Measurements from ENCODE around the gene ZNF605. TPM values are rescaled to one million over a fixed set of nuclear protein-coding genes. Genes with fewer than 3 reads are reported as not detected.
"Not testable (repeated sequence)": the region's sequence is repeated elsewhere in the genome, so short reads cannot be mapped to it uniquely, and the experiment has no call there.

The ZNF605 gene
- polyA plus RNA-seq, 1 donor: 13.5 TPM

DNA sequence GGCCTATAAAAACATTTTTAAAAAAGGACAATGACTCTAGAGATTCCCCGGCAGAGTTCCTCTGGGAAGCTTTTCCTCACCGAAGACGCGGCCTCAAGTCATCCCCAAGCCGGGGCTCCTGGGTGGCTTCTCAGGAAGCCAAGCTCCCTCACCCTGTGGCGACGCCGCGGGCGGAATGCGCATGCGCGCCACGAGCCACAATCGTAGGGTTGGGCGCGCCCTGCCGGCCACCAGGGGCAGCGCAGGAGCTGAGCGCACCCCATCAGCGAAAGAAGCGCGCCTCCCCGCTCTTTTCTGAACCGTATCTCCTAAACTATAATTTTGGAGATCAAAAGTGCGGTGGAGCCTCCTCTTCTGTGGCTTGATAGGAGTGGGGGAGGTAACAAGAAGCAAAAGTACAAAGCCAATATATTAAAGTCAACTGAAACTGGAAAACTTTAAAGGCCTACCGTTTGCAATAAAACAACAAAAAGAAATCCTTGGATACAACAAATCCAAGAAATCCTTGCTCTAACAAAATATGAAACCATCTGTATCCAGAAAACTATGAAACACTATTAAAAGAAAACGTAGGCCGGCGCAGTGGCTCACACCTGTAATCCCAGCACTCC, 51.3 kb downstream of the ZNF605 start:
- DNase-seq: peak; percentile 73

DNA sequence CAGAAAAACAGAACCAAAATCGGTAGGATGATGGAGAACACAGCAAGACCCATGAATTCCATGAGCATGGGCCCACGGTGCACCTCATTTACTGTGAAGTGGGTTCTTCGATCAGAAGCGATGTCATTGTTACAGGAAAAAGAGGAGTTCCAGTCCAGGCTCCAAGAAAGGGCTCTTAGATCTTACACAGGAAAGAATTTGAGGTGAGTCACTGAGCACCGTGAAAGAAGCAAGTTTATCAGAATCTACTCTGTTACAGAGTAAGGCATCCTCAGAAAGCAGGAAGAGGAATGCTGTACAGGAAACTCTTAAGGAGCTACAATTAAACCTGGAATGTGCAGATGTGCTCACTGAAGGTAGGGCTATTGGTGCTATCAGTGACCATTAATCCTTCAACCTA, 57.1 kb downstream of the ZNF605 start:
- DNase-seq: no peak

GRCh38 chr12:132888852-132889251, 67.3 kb downstream of the ZNF605 start:
- DNase-seq: no peak

DNA sequence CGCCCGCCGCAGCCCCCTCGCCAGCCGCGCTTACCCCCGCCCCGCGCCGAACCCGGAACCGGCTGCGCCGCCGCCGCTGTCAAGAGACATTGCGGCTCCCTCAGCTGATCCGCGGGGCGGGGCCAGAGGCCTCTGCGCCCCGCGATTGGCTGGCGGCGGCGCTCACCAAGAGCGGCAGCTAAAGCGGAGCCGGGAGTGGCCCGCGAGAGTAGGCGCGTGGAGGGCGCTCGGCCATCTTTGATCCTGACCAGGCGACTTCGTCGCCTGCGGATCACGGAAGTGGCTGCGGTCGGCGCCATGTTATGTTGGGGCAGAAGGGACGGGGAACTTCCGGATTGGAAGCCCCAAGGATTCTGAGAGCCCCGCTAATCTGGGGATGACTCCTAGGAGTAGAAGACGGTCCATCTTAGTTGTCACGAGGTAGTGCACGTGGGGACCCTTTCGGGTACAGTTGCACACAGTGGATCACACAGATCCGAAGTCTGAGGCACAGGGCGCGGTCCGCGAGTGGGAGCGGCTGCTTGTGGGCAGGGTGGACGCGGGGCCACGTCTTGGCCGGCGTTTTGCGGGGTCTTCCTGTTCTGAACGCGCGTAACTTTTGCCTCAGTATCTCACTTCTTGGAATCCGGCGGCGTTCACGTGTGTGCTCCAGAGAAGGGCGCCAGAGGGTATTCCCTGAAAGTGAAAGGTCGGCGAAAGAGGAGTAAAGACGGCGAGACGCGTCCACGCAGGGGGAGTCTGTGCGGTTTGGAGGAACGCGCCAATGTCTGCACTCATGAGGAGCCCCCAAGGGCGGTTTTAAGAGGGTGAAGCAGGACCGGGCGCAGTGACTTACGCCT, 68.4 kb downstream of the ZNF605 start, which contains the start of gene CHFR:
CHFR (minus strand) TSS at position 93 of the 839 bp plus-strand sequence. CDS start 277 bp downstream, outside the sequence.
- peak; percentile 99 for DNase-seq

DNA sequence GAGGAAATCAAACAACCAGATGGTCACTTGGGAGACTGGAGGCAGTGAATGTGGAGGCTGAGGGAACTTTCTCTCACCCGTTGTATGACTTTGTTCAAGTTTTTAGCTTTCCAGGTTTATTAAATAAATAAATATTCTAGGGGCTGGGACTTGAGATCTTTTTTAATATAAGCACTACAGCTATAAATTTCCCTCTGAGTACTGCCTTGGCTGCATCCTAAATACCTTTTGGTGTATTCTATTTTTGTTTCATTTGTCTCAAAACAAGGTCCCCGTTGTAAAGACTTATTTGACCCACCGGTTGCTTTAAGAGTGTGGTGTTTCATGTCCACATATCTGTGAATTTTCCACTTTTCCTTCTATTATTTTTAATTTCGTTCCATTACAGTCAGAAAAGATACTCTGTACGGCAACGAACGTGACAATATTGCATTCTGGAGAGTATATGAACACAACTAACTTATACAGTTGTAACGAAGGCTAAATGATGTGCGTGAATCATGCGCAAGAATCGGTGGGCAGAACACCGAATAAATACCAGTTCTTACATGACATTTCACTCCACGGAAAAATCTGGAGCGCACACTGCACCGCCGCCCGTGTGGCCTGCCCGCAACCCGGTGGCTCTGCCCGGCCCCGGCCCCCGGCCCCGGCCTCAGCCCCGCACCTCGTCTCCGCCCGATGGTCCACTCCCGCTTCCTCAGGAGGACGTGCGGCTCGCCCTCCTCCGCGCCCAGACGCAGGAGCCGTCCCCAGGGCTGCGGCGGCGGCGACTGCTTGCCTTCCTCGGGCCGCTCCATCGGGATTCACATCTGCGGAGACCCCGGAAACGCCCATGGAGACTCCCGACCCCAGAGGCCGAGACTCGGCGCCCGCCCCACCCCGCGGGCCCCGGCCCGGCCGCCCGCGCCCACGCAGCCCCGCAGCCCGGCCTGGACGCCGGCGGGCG, 69.3 kb downstream of the ZNF605 start:
- no peak for DNase-seq

- DNase-seq: no peak
Measured at GRCh38 chr12:132881818-132882217, 74.3 kb downstream of the ZNF605 start.

DNA sequence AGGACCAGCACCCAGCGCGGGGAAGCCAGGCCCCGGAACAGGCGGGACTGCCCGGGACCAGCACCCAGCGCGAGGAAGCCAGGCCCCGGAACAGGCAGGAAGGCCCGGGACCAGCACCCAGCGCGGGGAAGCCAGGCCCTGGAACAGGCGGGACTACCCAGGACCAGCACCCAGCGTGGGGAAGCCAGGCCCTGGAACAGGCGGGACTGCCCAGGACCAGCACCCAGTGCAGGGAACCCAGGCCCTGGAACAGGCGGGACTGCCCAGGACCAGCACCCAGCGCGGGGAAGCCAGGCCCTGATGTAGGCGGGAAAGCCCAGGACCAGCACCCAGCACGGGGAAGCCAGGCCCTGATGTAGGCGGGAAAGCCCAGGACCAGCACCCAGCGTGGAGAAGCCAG, 81.5 kb downstream of the ZNF605 start:
- DNase-seq: not testable (repeated sequence)

GRCh38 chr12:132874175-132874574, 81.9 kb downstream of the ZNF605 start:
- no peak for DNase-seq

- DNase-seq: no peak
Measured at GRCh38 chr12:132873724-132874123, 82.4 kb downstream of the ZNF605 start.

DNA sequence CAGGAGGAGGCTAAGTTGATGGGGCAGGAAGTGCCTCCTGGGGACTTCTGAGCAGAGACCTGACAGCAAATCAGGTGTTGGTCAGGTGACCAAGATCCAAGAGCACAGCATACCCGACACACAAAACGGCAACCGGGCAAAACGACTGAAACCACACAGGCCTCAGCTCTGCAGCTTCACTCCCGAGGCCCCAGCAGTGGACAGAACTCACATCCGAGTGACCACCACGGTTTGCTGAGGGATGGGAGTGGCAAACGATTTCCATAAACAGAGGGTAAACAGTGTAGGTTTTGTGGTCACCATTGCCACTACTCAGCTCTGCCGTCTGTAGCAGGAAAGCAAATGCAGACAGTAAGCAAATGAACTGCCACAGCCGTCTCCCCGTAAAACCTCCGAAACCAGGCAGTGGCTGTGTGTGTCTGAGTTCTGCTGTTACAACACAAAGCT, 83.1 kb downstream of the ZNF605 start:
- no peak for DNase-seq

- DNase-seq: no peak
Measured at GRCh38 chr12:132872073-132872855, 83.8 kb downstream of the ZNF605 start.

DNA sequence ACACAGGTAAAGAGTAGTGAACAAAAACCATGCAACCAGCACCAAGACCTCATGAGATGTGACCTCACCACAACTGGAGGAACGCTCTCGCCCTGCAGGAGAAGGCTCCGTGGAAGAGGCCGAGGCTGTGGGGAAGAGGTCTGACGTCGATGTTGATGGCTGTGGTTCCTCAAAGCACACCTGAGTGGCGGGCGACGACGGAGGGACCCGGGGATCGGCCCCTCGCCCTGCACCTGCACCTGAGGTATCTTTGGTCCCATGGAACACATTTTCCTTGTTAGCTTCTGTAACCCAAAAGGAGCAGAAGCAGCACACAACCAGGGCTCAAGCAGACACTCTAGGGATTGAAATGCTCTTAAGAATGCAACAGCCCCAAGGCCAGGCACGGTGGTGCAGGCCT, 86.6 kb downstream of the ZNF605 start:
- DNase-seq: no peak

Other genes with a start within 250 kb of the ZNF605 start
- gene PGAM5, start 245.5 kb downstream of the ZNF605 start, polyA plus RNA-seq (ENCODE audit: insufficient read length): 21.7 TPM
- gene ANKLE2, start 194.5 kb downstream of the ZNF605 start, polyA plus RNA-seq (ENCODE audit: insufficient read length): 46.4 TPM
- 48.8 TPM for gene GOLGA3, start 127.4 kb downstream of the ZNF605 start, polyA plus RNA-seq (ENCODE audit: insufficient read length)
- 20.0 TPM for gene CHFR, start 68.7 kb downstream of the ZNF605 start, polyA plus RNA-seq (ENCODE audit: insufficient read length)
- gene ZNF26, start 30.1 kb upstream of the ZNF605 start, polyA plus RNA-seq (ENCODE audit: insufficient read length): 7.9 TPM
- gene ZNF84, start 81.2 kb upstream of the ZNF605 start, polyA plus RNA-seq (ENCODE audit: insufficient read length): 28.3 TPM
- gene ZNF140, start 124.6 kb upstream of the ZNF605 start, polyA plus RNA-seq (ENCODE audit: insufficient read length): 14.9 TPM
- gene ZNF891, start 174.0 kb upstream of the ZNF605 start, polyA plus RNA-seq (ENCODE audit: insufficient read length): 2.4 TPM
- 6.2 TPM for gene ZNF10, start 174.3 kb upstream of the ZNF605 start, polyA plus RNA-seq (ENCODE audit: insufficient read length)
- gene ZNF268, start 225.2 kb upstream of the ZNF605 start, polyA plus RNA-seq (ENCODE audit: insufficient read length): 10.2 TPM

Measured in hindlimb muscle (tissue), 1 donor.